NT2/D1 (cell line): Measurements from ENCODE around the gene NR2E1.

Experiments
- SUZ12 ChIP-seq: IDR thresholded peaks from 2 replicates; pipeline ENCODE4 v1.6.1; 2011; ENCODE audit not compliant: insufficient read length, insufficient read depth; ENCODE audit errors: extremely low read depth
- YY1 ChIP-seq: IDR thresholded peaks from 2 replicates; pipeline ENCODE4 v1.6.1; 2011; ENCODE audit not compliant: insufficient read length, insufficient read depth
- ZNF274 ChIP-seq: IDR thresholded peaks from 2 replicates; pipeline ENCODE4 v1.6.1; 2011; ENCODE audit warnings: mild to moderate bottlenecking, low read depth, low read length

DNA sequence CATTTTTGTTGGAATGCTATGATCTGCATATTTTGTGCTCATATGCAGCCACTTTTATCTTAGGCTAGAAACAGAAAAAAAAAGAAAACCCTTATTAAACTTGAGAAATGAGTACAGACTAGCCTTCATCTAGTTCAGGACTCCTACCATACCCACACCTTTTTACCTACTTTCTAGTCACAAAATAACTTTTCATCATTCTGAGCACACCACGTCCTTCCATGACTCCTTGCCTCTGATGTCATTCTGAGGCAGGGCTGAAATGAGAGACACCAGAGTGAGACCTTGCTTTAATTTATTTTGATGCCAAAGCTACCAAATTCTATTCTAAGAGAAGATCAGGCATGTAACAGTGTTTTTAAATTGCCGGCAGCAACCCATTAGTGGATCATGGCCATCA is 56.2 kb downstream of the NR2E1 start:
- TF ChIP-seq ZNF274 (no peak), YY1 (no peak), SUZ12 (no peak)
